ENCODE measurements around the gene ZXDC. TPM values are rescaled to one million over a fixed set of nuclear protein-coding genes. Genes with fewer than 3 reads are reported as not detected.

Gene ZXDC
- total RNA-seq, 120 experiments from 2014 or later, result 28.6 to 58.7 (median 41.4) TPM

Other genes starting within 250 kb of the ZXDC start
- gene KLF15, start 118.5 kb downstream of the ZXDC start, total RNA-seq, result 100 to 1,000 TPM in 5 of 120 experiments, 10 to 100 TPM in 115; 11.7 to 112 (median 39.5) TPM
- 1 to 10 TPM in 102 of 120 experiments, under 1 TPM in 11, not detected in 7; 0.29 to 7.9 (median 2.4) TPM for gene CFAP100, start 81.0 kb downstream of the ZXDC start, total RNA-seq
- gene UROC1, start 41.9 kb upstream of the ZXDC start, total RNA-seq, result under 1 TPM in 91 of 120 experiments, not detected in 29; 0.11 to 0.76 (median 0.34) TPM
- 1 to 10 TPM in 5 of 120 experiments, under 1 TPM in 59, not detected in 56; 0.23 to 1.3 (median 0.48) TPM for gene CHST13, start 48.3 kb upstream of the ZXDC start, total RNA-seq
- gene C3orf22, start 83.0 kb upstream of the ZXDC start, total RNA-seq, result under 1 TPM in 13 of 120 experiments, not detected in 107; 0.20 to 0.48 (median 0.32) TPM
- 10 to 100 TPM in 34 of 120 experiments, 1 to 10 TPM in 86; 4.0 to 17.3 (median 8.9) TPM for gene TXNRD3, start 179.2 kb upstream of the ZXDC start, total RNA-seq
- gene CHCHD6, start 228.3 kb upstream of the ZXDC start, total RNA-seq, result 100 to 1,000 TPM in 1 of 120 experiments, 10 to 100 TPM in 119; 23.5 to 101 (median 41.5) TPM

Measured in dorsolateral prefrontal cortex (tissue), 118 donors.